Gastrocnemius medialis (tissue), 4 donors: Measurements from ENCODE around the gene CHCHD3. TPM values are rescaled to one million over a fixed set of nuclear protein-coding genes. Genes with fewer than 3 reads are reported as not detected.

ENCODE experiments used
- ATAC-seq, 2 donors: fragments of 150-250 bp; one replicate each; pipeline ENCODE4 v1.9.1; 2016
- DNase-seq, 2 donors: peaks; one replicate each; pipeline ENCODE4 v3.0.0-alpha.2; 2019
- H3K27ac ChIP-seq, 4 donors: fragments of 200-600 bp; sonication (generic); 1 replicate in 1 of 4; 2 replicates in 3 of 4; pipeline ENCODE4 v1.5.1; 2016 to 2018; ENCODE audit warnings: mild to moderate bottlenecking in 2 of 4, moderate library complexity in 1 of 4
- H3K27me3 ChIP-seq, 3 donors: fragments of 200-600 bp; sonication (generic) in 2 of 3; 1 replicate in 1 of 3; 2 replicates in 2 of 3; pipeline versions ENCODE4 v1.5.1 to v1.6.0; 2016 to 2019; ENCODE audit warnings: mild to moderate bottlenecking in 1 of 3, moderate library complexity in 1 of 3
- H3K36me3 ChIP-seq, 2 donors: fragments of 200-600 bp; sonication (generic) in 1 of 2; one replicate each; pipeline ENCODE4 v1.5.1; 2017 to 2018
- H3K4me1 ChIP-seq, 2 donors: fragments of 200-600 bp; sonication (generic) in 1 of 2; one replicate each; pipeline ENCODE4 v1.5.1; 2016 to 2017; ENCODE audit warnings: mild to moderate bottlenecking in 2 of 2
- H3K4me3 ChIP-seq, 4 donors: fragments of 200-600 bp; sonication (generic) in 3 of 4; 1 replicate in 1 of 4; 2 replicates in 3 of 4; pipeline ENCODE4 v1.5.1; 2016 to 2019; ENCODE audit warnings: mild to moderate bottlenecking in 2 of 4
- H3K9me3 ChIP-seq, 3 donors: fragments of 200-600 bp; sonication (generic) in 2 of 3; 1 replicate in 1 of 3; 2 replicates in 2 of 3; pipeline ENCODE4 v1.5.1; 2016 to 2019
- POLR2A ChIP-seq, 2 donors: fragments of 450-650 bp; IDR thresholded peaks; one replicate each; pipeline ENCODE4 v1.6.1; 2017; ENCODE audit warnings: antibody characterized with exemption in 2 of 2, mild to moderate bottlenecking in 2 of 2, moderate library complexity in 2 of 2
- in situ Hi-C, 4 donors: fragments of 200-750 bp; cut with MboI; loops; one replicate each; pipeline versions ENCODE4 v1.15.0 to v1.8.0; 2017; ENCODE audit warnings: low sequenced_read_pairs in 4 of 4
- intact Hi-C: fragments of 100-400 bp; cut with DNase I; formaldehyde crosslinking; loops from one replicate; pipeline ENCODE4 v1.15.1; 2023; ENCODE audit warnings: low total_unique reads
- total RNA-seq, 4 donors: library from RNA; depleted of rRNA; stranded (reverse); fragments of >200 nt; gene quantifications; one replicate each; pipeline versions ENCODE4 v1.1.0 to v1.2.3, GENCODE V29; 2016
- TF ChIP-seq, protein P1 (sequence below), 5 experiments: fragments of 450-650 bp in 3 of 5; fragments of 200-600 bp in 2 of 5; sonication (generic) in 2 of 5; IDR thresholded peaks in 4 of 5; conservative IDR thresholded peaks in 1 of 5; 1 replicate in 4 of 5; 2 replicates in 1 of 5; pipeline ENCODE4 v1.5.1; 2016 to 2019; ENCODE audit warnings: antibody characterized with exemption in 5 of 5, mild to moderate bottlenecking in 3 of 5, moderate library complexity in 3 of 5

The CHCHD3 gene
- total RNA-seq, 4 donors from 2014 or later: 110 to 177 (median 131) TPM

DNA sequence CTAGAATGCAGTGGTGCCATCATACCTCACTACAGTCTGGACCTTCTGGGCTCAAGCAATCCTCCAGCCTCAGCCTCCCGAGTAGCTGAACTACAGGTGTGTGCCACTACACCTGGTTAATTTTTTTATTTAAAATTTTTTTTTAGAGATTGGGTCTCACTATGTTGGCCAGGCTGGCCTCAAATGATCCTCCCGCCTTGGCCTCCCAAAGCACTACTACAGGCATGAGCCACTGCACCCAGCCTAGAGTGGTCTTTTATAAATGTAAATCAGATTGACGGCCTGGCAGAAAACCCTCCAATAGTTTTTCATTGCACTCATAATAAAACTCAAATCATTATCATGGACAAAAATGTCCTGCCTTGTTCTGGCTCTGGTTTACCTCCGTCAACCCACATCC lies 303.9 kb downstream of the CHCHD3 start:
- intact Hi-C loops: no loop called here
- no peaks in the 10 kb centered on the region for H3K4me1 ChIP-seq
- no peak for DNase-seq
- TF ChIP-seq POLR2A (IDR thresholded peaks at IDR 0.05): no peak
- TF ChIP-seq, protein P1, sequence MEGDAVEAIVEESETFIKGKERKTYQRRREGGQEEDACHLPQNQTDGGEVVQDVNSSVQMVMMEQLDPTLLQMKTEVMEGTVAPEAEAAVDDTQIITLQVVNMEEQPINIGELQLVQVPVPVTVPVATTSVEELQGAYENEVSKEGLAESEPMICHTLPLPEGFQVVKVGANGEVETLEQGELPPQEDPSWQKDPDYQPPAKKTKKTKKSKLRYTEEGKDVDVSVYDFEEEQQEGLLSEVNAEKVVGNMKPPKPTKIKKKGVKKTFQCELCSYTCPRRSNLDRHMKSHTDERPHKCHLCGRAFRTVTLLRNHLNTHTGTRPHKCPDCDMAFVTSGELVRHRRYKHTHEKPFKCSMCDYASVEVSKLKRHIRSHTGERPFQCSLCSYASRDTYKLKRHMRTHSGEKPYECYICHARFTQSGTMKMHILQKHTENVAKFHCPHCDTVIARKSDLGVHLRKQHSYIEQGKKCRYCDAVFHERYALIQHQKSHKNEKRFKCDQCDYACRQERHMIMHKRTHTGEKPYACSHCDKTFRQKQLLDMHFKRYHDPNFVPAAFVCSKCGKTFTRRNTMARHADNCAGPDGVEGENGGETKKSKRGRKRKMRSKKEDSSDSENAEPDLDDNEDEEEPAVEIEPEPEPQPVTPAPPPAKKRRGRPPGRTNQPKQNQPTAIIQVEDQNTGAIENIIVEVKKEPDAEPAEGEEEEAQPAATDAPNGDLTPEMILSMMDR (IDR thresholded peaks at IDR 0.05 in 4 of 5, conservative IDR thresholded peaks at IDR 0.05 in 1 of 5): no peak
- in situ Hi-C loops: no loop called here
- no peak overlapping the region for H3K4me3 ChIP-seq
- H3K36me3 ChIP-seq: no peaks in the 10 kb centered on the region
- no peak overlapping the region for H3K27ac ChIP-seq
- no peak for ATAC-seq
- no peaks in the 10 kb centered on the region for H3K9me3 ChIP-seq
- no peaks in the 10 kb centered on the region for H3K27me3 ChIP-seq

DNA sequence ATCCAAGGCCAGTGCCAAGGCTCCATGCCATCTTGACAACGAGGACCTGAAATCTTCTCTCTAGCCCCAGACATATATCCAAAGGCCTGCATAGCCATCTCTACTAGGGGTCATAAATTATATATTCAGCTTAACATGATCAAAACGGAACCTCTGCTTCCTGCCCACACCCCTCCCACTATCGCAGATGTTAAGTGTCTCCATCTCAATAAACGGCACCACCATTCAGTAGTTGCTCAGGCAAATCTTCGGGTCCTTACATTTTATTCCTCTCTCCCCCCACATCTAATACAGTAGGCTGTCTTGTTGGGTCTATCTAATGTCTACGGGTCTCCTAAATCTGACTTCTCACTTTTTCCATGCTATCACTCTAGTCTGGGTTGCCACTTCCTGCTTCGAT lies 304.5 kb downstream of the CHCHD3 start:
- intact Hi-C loops (no loop called here), in situ Hi-C loops (no loop called here)
- Histone ChIP-seq H3K4me1 (no peaks in the 10 kb centered on the region), H3K36me3 (no peaks in the 10 kb centered on the region), H3K4me3 (no peak overlapping the region), H3K27me3 (no peaks in the 10 kb centered on the region), H3K9me3 (no peaks in the 10 kb centered on the region), H3K27ac (no peak overlapping the region)
- DNase-seq (no peak), ATAC-seq (no peak)
- no peak for TF ChIP-seq POLR2A (IDR thresholded peaks at IDR 0.05)
- TF ChIP-seq, protein P1 (IDR thresholded peaks at IDR 0.05 in 4 of 5, conservative IDR thresholded peaks at IDR 0.05 in 1 of 5): no peak

DNA sequence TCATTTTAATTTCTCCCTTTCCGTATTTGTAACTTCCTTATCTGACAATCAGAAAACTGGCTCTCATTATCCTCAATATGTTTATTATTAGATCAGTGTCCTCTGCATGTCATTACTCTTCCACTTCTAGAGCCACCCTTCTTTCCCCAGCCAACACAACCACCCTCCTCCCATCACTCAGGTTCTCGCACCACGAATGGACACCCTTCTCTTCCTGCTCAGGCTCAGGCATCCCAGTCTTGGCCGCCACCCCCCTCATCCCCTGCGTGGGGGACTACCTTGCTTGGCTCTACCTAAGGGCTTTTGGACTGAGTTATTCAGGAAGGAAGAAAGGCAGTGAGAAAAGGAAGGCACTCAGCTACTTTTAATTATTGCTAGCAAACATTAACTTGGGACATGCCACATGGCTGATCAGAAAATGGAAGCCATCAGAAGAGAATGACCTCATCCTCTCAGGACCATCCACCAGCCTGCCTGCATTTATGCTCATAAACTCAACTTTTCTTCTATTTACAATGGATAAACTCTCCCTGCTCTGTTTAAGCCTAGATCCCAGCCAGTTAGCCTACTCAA lies 305.8 kb downstream of the CHCHD3 start:
- Histone ChIP-seq H3K27me3 (no peaks in the 10 kb centered on the region), H3K9me3 (no peaks in the 10 kb centered on the region), H3K4me1 (no peaks in the 10 kb centered on the region), H3K4me3 (no peak overlapping the region), H3K27ac (no peak overlapping the region), H3K36me3 (no peaks in the 10 kb centered on the region)
- DNase-seq: no peak
- intact Hi-C loops (no loop called here), in situ Hi-C loops (no loop called here)
- TF ChIP-seq POLR2A (IDR thresholded peaks at IDR 0.05): no peak
- TF ChIP-seq, protein P1 (IDR thresholded peaks at IDR 0.05 in 4 of 5, conservative IDR thresholded peaks at IDR 0.05 in 1 of 5): no peak
- no peak for ATAC-seq

DNA sequence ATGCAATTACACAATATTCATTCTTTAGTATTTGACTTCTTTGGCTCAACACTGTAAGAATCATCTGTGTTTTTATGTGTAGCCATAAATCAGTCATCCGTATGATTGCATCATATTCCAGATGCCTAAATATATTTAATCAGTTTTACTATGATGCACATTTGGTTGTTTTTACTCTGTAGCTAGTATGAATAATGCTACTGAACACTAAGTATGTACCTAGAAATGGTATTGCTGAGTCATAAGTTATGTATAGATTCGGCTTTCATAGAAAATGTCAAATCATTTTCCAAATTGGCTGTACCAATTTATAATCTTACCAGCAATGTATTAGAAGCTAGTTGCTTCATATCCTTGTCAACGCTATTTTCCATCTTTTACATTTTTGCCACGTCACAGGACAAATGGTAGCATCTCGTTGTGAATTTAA lies 308.3 kb downstream of the CHCHD3 start:
- Histone ChIP-seq H3K27ac (no peak overlapping the region), H3K4me1 (no peaks in the 10 kb centered on the region), H3K36me3 (no peaks in the 10 kb centered on the region), H3K4me3 (no peak overlapping the region), H3K27me3 (no peaks in the 10 kb centered on the region), H3K9me3 (no peaks in the 10 kb centered on the region)
- intact Hi-C loops: no loop called here
- ATAC-seq (no peak), DNase-seq (no peak)
- no peak for TF ChIP-seq POLR2A (IDR thresholded peaks at IDR 0.05)
- TF ChIP-seq, protein P1 (IDR thresholded peaks at IDR 0.05 in 4 of 5, conservative IDR thresholded peaks at IDR 0.05 in 1 of 5): no peak
- in situ Hi-C loops: no loop called here

DNA sequence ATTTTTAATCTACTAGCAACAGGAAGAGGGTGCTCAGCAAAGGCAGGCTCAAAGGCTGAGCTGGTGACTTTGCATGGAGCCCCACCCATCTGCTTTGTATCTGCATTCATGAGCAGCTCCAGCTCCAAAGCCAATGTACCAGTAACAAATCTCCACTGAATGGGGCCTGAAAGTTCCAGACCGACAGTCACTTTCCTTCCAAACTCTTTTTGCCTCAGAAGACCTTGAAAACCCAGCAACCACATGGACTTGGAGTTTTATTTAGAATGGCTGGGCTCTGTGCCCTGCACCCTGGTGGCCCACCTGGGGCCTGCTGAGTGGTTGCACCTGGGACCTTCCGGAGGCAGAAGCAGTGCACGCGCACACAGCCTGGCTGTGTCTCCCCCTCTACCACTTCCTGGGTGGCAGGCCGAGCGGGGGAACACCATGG lies 310.6 kb downstream of the CHCHD3 start:
- Histone ChIP-seq H3K9me3 (no peaks in the 10 kb centered on the region), H3K4me3 (no peak overlapping the region), H3K27me3 (no peaks in the 10 kb centered on the region), H3K4me1 (no peaks in the 10 kb centered on the region), H3K27ac (no peak overlapping the region), H3K36me3 (no peaks in the 10 kb centered on the region)
- DNase-seq (no peak), ATAC-seq (no peak)
- in situ Hi-C loops (no loop called here), intact Hi-C loops (no loop called here)
- TF ChIP-seq, protein P1 (IDR thresholded peaks at IDR 0.05 in 4 of 5, conservative IDR thresholded peaks at IDR 0.05 in 1 of 5): no peak
- no peak for TF ChIP-seq POLR2A (IDR thresholded peaks at IDR 0.05)
